ENCODE data around the gene MMP17. TPM values are rescaled to one million over a fixed set of nuclear protein-coding genes. Genes with fewer than 3 reads are reported as not detected.

MMP17 gene
- polyA plus RNA-seq, 4 donors: 2.5 to 4.5 TPM; not detected in 2

DNA sequence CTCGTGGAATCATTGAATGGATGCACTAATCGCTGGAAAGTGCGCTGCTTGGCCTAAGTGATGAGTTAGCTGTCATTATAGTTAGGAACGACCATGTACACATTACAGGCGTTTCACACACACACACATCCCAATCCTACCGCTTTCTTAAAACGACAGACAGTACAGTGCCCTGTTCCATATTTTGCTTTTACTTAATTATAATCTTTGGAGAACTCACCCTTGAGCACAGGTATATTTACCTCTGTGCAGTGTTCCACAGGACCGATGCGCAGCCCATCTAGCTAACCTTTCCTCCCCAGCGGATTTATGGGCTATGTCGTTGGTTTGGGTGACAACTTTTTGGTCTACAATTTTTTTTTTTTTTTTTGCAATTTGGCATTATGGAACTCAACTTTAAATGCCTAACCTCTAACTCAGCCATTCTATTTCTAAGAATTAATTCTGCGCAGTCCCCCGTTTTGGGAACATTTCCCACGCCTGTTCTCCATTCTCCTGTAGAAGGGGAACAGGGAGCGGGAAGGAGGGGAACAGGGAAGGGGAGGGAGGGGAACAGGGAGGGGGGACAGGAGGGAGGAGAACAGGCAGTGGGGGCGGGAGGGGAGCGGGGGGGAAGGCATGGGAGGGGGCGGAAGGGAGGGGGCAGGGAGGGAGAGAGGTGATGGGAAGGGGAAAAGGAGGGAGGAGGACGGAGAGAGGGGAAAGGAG lies 65.6 kb downstream of the MMP17 start:
- H3K36me3 ChIP-seq (ENCODE audit: control insufficient read depth in 3 of 3, insufficient read depth in 2 of 3, low read depth in 1 of 3, low read length in 3 of 3): peaks cover 0 to 17% (median 4%) of the 10 kb centered on the region in 3 donors
- 41 to 45% (median 41%) methylated on average over 15 to 18 of the region's 19 CpGs for WGBS, 3 donors
- FAIRE-seq (no peak), DNase-seq (peak in 1 of 2 donors; percentile 11)
- H3K27ac ChIP-seq (ENCODE audit: low read depth in 1 of 3, low read length in 2 of 3): no peak overlapping the region
- H3K4me3 ChIP-seq (ENCODE audit: low read depth in 1 of 3, low read length in 3 of 3): peak overlapping the region in 1 of 3 donors; percentile 90
- H3K9me3 ChIP-seq (ENCODE audit: control insufficient read depth in 2 of 2, insufficient read depth in 1 of 2, low read depth in 1 of 2, low read length in 1 of 2): no peaks in the 10 kb centered on the region
- H3K4me1 ChIP-seq (ENCODE audit: control insufficient read depth in 3 of 3, insufficient read depth in 2 of 3, low read depth in 1 of 3, low read length in 2 of 3): peaks cover 0 to 16% (median 5%) of the 10 kb centered on the region in 3 donors
- H3K27me3 ChIP-seq (ENCODE audit: control insufficient read depth in 3 of 3, insufficient read depth in 3 of 3, low read length in 3 of 3): peaks cover 0 to 5% (median 0%) of the 10 kb centered on the region in 3 donors

DNA sequence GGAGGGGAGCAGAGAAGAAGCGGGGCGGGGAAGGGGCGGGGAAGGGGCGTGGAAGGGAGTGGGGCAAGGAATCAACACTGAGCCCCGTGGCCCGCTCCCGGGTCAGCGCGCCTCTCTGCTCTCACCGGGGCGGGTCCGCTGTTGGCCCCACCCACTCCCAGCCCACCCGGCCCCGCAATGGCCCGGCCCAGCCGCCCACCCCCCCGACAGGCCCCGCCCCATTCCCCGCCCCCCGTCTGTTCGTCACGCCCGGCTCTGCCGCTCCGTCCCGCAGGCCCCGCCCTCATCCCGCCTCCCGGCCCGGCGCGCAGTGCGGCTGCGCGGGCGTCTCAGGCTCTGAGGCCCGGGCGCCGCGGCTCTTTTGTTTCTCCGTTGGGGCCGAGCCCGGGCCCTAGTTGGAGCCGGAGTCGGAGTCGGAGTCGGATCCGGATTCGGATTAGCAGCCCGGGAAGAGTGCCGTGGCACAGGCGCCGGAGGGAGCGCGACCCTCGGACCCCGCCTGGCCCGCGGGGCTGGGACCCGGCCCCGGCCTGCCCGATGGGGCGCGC lies 66.2 kb downstream of the MMP17 start, which contains the start of gene ULK1:
TSS of gene ULK1 (plus strand) at position 310 of the 548 bp plus-strand sequence. CDS start 380 bp downstream, outside the sequence.
- 0% methylated on average over 24 to 64 of the region's 64 CpGs for WGBS, 3 donors

DNA sequence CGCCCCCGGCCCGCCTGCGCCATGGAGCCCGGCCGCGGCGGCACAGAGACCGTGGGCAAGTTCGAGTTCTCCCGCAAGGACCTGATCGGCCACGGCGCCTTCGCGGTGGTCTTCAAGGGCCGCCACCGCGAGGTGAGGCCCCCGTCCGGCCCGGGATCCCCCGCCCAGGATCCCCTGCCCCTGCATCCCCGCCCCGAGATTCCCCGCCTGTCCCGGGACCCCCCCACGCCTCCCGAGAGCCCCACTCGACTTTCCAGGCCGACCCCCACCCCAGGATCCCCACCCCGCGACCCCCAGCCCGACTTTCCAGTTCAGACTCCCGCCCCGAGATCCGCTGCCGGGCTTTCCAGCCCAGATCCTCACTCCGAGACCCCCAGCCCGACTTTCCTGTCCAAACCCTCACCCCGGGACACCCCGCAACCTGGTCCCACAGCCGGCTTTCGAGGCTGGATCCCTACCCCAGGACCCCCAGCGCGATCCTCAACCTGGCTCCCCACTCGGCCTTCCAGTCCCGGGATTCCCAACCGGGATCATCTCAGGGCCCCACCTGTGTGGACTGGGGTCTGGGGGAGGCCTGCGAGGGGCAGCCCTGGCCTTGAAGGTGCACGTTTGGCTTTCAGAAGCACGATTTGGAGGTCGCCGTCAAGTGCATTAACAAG lies 66.9 kb downstream of the MMP17 start:
- no peaks in the 10 kb centered on the region for H3K9me3 ChIP-seq (ENCODE audit: control insufficient read depth in 2 of 2, insufficient read depth in 1 of 2, low read depth in 1 of 2, low read length in 1 of 2)
- H3K27me3 ChIP-seq (ENCODE audit: control insufficient read depth in 3 of 3, insufficient read depth in 3 of 3, low read length in 3 of 3): no peaks in the 10 kb centered on the region
- H3K4me3 ChIP-seq (ENCODE audit: low read depth in 1 of 3, low read length in 3 of 3): peak overlapping the region; percentile 71 to 90 (median 80)
- peak overlapping the region; percentile 71 to 97 (median 86) for H3K27ac ChIP-seq (ENCODE audit: low read depth in 1 of 3, low read length in 2 of 3)
- peak in 1 of 2 donors; percentile 52 for DNase-seq
- peaks cover 0 to 23% (median 4%) of the 10 kb centered on the region in 3 donors for H3K36me3 ChIP-seq (ENCODE audit: control insufficient read depth in 3 of 3, insufficient read depth in 2 of 3, low read depth in 1 of 3, low read length in 3 of 3)
- H3K4me1 ChIP-seq (ENCODE audit: control insufficient read depth in 3 of 3, insufficient read depth in 2 of 3, low read depth in 1 of 3, low read length in 2 of 3): peaks cover 0 to 16% (median 5%) of the 10 kb centered on the region in 3 donors
- FAIRE-seq: no peak
- WGBS, 3 donors: 1 to 3% (median 2%) methylated on average over 14 to 54 of the region's 54 CpGs

More for the DNA sequence above, 66.2 kb downstream of the MMP17 start, which contains the start of gene ULK1:
- DNase-seq (peak; percentile 89 to 94), FAIRE-seq (no peak)
- Histone ChIP-seq H3K27me3 (ENCODE audit: control insufficient read depth in 3 of 3, insufficient read depth in 3 of 3, low read length in 3 of 3) (peaks cover 0 to 3% (median 0%) of the 10 kb centered on the region in 3 donors), H3K9me3 (ENCODE audit: control insufficient read depth in 2 of 2, insufficient read depth in 1 of 2, low read depth in 1 of 2, low read length in 1 of 2) (no peaks in the 10 kb centered on the region), H3K4me1 (ENCODE audit: control insufficient read depth in 3 of 3, insufficient read depth in 2 of 3, low read depth in 1 of 3, low read length in 2 of 3) (peaks cover 0 to 16% (median 5%) of the 10 kb centered on the region in 3 donors), H3K27ac (ENCODE audit: low read depth in 1 of 3, low read length in 2 of 3) (peak within 1 kb of the TSS; percentile 71 to 97 (median 86)), H3K4me3 (ENCODE audit: low read depth in 1 of 3, low read length in 3 of 3) (peak within 1 kb of the TSS; percentile 71 to 90 (median 80)), H3K36me3 (ENCODE audit: control insufficient read depth in 3 of 3, insufficient read depth in 2 of 3, low read depth in 1 of 3, low read length in 3 of 3) (peaks cover 0 to 19% (median 4%) of the 10 kb centered on the region in 3 donors)

DNA sequence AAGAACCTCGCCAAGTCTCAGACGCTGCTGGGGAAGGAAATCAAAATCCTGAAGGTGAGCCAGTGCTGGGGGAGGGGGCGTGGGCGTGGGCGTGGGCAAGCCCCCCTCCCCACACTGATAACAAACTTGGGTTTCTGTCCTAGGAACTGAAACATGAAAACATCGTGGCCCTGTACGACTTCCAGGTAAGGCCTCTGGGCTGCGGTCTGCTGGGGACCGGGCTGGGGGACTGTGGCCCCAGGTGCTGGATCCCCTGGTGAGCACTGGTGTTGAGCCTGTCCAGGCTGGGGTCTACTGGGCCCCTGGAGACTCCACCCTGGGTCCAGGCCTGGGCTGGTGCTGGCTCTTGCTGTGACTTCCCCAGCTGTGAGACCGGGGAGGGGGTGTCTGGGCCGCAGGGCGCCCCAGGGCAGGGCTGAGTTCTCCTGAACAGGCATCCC lies 67.5 kb downstream of the MMP17 start:
- Histone ChIP-seq H3K9me3 (ENCODE audit: control insufficient read depth in 2 of 2, insufficient read depth in 1 of 2, low read depth in 1 of 2, low read length in 1 of 2) (no peaks in the 10 kb centered on the region), H3K27ac (ENCODE audit: low read depth in 1 of 3, low read length in 2 of 3) (peak overlapping the region; percentile 71 to 97 (median 86)), H3K4me3 (ENCODE audit: low read depth in 1 of 3, low read length in 3 of 3) (peak overlapping the region; percentile 71 to 90 (median 80)), H3K36me3 (ENCODE audit: control insufficient read depth in 3 of 3, insufficient read depth in 2 of 3, low read depth in 1 of 3, low read length in 3 of 3) (peaks cover 0 to 27% (median 4%) of the 10 kb centered on the region in 3 donors), H3K27me3 (ENCODE audit: control insufficient read depth in 3 of 3, insufficient read depth in 3 of 3, low read length in 3 of 3) (no peaks in the 10 kb centered on the region), H3K4me1 (ENCODE audit: control insufficient read depth in 3 of 3, insufficient read depth in 2 of 3, low read depth in 1 of 3, low read length in 2 of 3) (peaks cover 0 to 16% (median 5%) of the 10 kb centered on the region in 3 donors)
- no peak for DNase-seq
- whole genome bisulfite sequencing, 3 donors: 1% methylated on average over 12 of the region's 12 CpGs
- FAIRE-seq: no peak

DNA sequence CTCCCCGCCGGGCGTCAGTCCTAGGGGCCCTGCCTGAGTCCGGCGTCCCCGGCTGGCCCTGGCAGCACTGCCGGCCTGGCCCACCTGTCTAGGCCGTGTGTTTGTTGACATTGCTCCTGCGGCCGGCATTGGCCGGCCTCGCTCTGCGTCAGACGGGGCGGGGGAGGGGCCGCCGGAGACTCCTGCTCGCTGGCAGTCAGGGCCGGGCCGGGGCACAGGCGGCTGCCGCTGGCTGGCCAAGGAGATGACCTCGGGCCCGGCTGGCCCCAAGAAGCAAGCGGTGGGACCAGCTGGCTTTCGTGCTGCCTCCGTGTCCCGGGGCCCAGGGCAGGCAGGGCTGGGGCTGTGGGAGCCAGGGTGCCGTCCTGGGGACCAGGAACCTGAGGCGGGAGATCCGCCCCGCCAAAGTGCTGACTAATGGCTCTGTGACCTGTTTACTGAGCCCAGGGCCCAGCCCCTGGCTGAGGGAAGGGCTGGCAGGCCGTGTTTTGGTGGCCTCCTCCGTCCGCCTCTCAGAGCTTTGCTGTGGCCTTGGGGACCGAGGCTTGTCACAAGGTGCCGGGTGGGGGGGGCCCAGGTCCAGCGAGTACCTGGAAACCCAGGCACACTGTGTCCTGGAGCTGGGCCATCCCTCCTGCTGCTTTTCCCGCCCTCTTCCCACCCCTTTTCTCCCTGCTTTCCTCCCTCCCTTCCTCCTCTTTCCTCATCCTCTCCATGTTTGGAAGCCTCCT lies 68.1 kb downstream of the MMP17 start:
- Histone ChIP-seq H3K4me1 (ENCODE audit: control insufficient read depth in 3 of 3, insufficient read depth in 2 of 3, low read depth in 1 of 3, low read length in 2 of 3) (peaks cover 0 to 16% (median 5%) of the 10 kb centered on the region in 3 donors), H3K27me3 (ENCODE audit: control insufficient read depth in 3 of 3, insufficient read depth in 3 of 3, low read length in 3 of 3) (no peaks in the 10 kb centered on the region), H3K9me3 (ENCODE audit: control insufficient read depth in 2 of 2, insufficient read depth in 1 of 2, low read depth in 1 of 2, low read length in 1 of 2) (no peaks in the 10 kb centered on the region), H3K27ac (ENCODE audit: low read depth in 1 of 3, low read length in 2 of 3) (peak overlapping the region; percentile 71 to 97 (median 86)), H3K36me3 (ENCODE audit: control insufficient read depth in 3 of 3, insufficient read depth in 2 of 3, low read depth in 1 of 3, low read length in 3 of 3) (peaks cover 0 to 28% (median 4%) of the 10 kb centered on the region in 3 donors), H3K4me3 (ENCODE audit: low read depth in 1 of 3, low read length in 3 of 3) (peak overlapping the region; percentile 71 to 90 (median 80))
- DNase-seq: peak; percentile 86 to 95
- FAIRE-seq: no peak
- 2 to 4% (median 3%) methylated on average over 27 to 39 of the region's 39 CpGs for WGBS, 3 donors

DNA sequence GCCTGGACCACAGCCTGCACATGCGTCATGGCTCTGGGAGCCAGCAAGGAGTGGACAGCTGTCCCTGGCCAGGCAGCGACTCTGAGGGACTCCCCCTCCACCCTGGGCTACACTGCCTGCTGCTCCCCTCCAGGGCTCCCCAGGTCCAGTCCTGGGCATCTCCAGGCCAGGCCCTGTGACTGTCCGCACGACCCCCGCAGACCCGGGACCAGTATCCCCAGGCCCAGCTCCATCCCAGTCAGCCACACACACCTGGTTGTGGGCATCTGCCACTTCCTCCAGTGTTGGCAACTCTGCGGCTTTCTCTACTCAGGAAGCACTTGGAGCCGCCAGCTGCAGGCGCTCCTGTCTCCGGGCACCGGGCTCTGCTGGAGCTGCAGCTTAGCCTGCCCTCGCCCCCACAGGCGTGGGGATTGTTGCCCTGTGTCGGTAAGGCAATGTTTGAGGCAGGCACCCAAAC lies 68.6 kb downstream of the MMP17 start:
- 62 to 81% (median 69%) methylated on average over 14 of the region's 14 CpGs for WGBS, 3 donors
- FAIRE-seq: no peak
- Histone ChIP-seq H3K9me3 (ENCODE audit: control insufficient read depth in 2 of 2, insufficient read depth in 1 of 2, low read depth in 1 of 2, low read length in 1 of 2) (no peaks in the 10 kb centered on the region), H3K27me3 (ENCODE audit: control insufficient read depth in 3 of 3, insufficient read depth in 3 of 3, low read length in 3 of 3) (no peaks in the 10 kb centered on the region), H3K36me3 (ENCODE audit: control insufficient read depth in 3 of 3, insufficient read depth in 2 of 3, low read depth in 1 of 3, low read length in 3 of 3) (peaks cover 0 to 28% (median 4%) of the 10 kb centered on the region in 3 donors), H3K4me3 (ENCODE audit: low read depth in 1 of 3, low read length in 3 of 3) (peak overlapping the region in 1 of 3 donors; percentile 90), H3K27ac (ENCODE audit: low read depth in 1 of 3, low read length in 2 of 3) (peak overlapping the region in 2 of 3 donors; percentile 86 to 97), H3K4me1 (ENCODE audit: control insufficient read depth in 3 of 3, insufficient read depth in 2 of 3, low read depth in 1 of 3, low read length in 2 of 3) (peaks cover 0 to 16% (median 5%) of the 10 kb centered on the region in 3 donors)
- no peak for DNase-seq

DNA sequence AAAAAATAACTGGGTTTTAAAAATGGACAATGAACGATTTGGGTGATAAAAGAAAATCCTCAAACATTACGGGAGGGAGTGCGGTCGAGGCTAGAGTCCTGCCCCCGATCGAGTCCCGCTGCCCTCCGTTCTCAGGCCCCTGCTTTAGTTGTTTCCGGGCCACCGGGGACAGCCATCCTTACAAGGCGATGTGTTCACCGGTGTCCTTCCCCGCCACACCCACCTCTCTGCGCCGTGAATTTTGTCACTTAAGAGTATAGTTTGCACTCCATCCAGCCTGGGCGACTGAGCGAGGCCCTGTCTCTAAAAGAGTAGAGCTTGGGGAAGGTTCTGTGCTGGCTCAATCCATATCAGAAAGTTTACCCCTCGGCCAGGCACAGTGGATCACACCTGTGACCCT lies 69.1 kb downstream of the MMP17 start:
- 90 to 91% (median 91%) methylated on average over 16 to 18 of the region's 18 CpGs for WGBS, 3 donors
- H3K4me3 ChIP-seq (ENCODE audit: low read depth in 1 of 3, low read length in 3 of 3): no peak overlapping the region
- no peaks in the 10 kb centered on the region for H3K27me3 ChIP-seq (ENCODE audit: control insufficient read depth in 3 of 3, insufficient read depth in 3 of 3, low read length in 3 of 3)
- DNase-seq (no peak), FAIRE-seq (no peak)
- peaks cover 0 to 16% (median 5%) of the 10 kb centered on the region in 3 donors for H3K4me1 ChIP-seq (ENCODE audit: control insufficient read depth in 3 of 3, insufficient read depth in 2 of 3, low read depth in 1 of 3, low read length in 2 of 3)
- H3K36me3 ChIP-seq (ENCODE audit: control insufficient read depth in 3 of 3, insufficient read depth in 2 of 3, low read depth in 1 of 3, low read length in 3 of 3): peaks cover 0 to 32% (median 4%) of the 10 kb centered on the region in 3 donors
- no peaks in the 10 kb centered on the region for H3K9me3 ChIP-seq (ENCODE audit: control insufficient read depth in 2 of 2, insufficient read depth in 1 of 2, low read depth in 1 of 2, low read length in 1 of 2)
- peak overlapping the region in 1 of 3 donors; percentile 97 for H3K27ac ChIP-seq (ENCODE audit: low read depth in 1 of 3, low read length in 2 of 3)
